ENCODE measurements around the gene CHL1.

Gene CHL1

GRCh38 chr3:380801-381200 lies 184.2 kb downstream of the CHL1 start:
- DNase-seq (ENCODE audit: low read depth), result no peak
- TF ChIP-seq CTCF (IDR thresholded peaks at IDR 0.05; ENCODE audit: control insufficient read depth, insufficient read depth, low read depth, low read length, missing control alignments), result no peak
- no peak overlapping the region for H3K4me3 ChIP-seq (ENCODE audit: control insufficient read depth, low read depth, low read length)

GRCh38 chr3:385151-385550 lies 188.6 kb downstream of the CHL1 start:
- TF ChIP-seq CTCF (IDR thresholded peaks at IDR 0.05; ENCODE audit: control insufficient read depth, insufficient read depth, low read depth, low read length, missing control alignments), result no peak
- DNase-seq (ENCODE audit: low read depth), result no peak
- H3K4me3 ChIP-seq (ENCODE audit: control insufficient read depth, low read depth, low read length), result no peak overlapping the region

- TF ChIP-seq CTCF (IDR thresholded peaks at IDR 0.05; ENCODE audit: control insufficient read depth, insufficient read depth, low read depth, low read length, missing control alignments), result no peak
- no peak overlapping the region for H3K4me3 ChIP-seq (ENCODE audit: control insufficient read depth, low read depth, low read length)
- no peak for DNase-seq (ENCODE audit: low read depth)
Observed at GRCh38 chr3:394775-395174, 198.2 kb downstream of the CHL1 start.

- TF ChIP-seq CTCF (IDR thresholded peaks at IDR 0.05; ENCODE audit: control insufficient read depth, insufficient read depth, low read depth, low read length, missing control alignments), result no peak
- no peak for DNase-seq (ENCODE audit: low read depth)
Observed at GRCh38 chr3:396293-396692, 199.7 kb downstream of the CHL1 start.

GRCh38 chr3:399647-400046 lies 203.1 kb downstream of the CHL1 start:
- DNase-seq (ENCODE audit: low read depth), result no peak
- no peak for TF ChIP-seq CTCF (IDR thresholded peaks at IDR 0.05; ENCODE audit: control insufficient read depth, insufficient read depth, low read depth, low read length, missing control alignments)
- no peak overlapping the region for H3K4me3 ChIP-seq (ENCODE audit: control insufficient read depth, low read depth, low read length)

More at GRCh38 chr3:396293-396692, 199.7 kb downstream of the CHL1 start:
- H3K4me3 ChIP-seq (ENCODE audit: control insufficient read depth, low read depth, low read length), result no peak overlapping the region

GRCh38 chr3:403826-404225 lies 207.3 kb downstream of the CHL1 start:
- no peak for TF ChIP-seq CTCF (IDR thresholded peaks at IDR 0.05; ENCODE audit: control insufficient read depth, insufficient read depth, low read depth, low read length, missing control alignments)
- H3K4me3 ChIP-seq (ENCODE audit: control insufficient read depth, low read depth, low read length), result no peak overlapping the region
- no peak for DNase-seq (ENCODE audit: low read depth)

- no peak for TF ChIP-seq CTCF (IDR thresholded peaks at IDR 0.05; ENCODE audit: control insufficient read depth, insufficient read depth, low read depth, low read length, missing control alignments)
- no peak overlapping the region for H3K4me3 ChIP-seq (ENCODE audit: control insufficient read depth, low read depth, low read length)
- no peak for DNase-seq (ENCODE audit: low read depth)
Observed at GRCh38 chr3:409011-409410, 212.4 kb downstream of the CHL1 start.

All from AG09309 (cell line).